Measurements from ENCODE around the gene CLDN18. TPM values are rescaled to one million over a fixed set of nuclear protein-coding genes. Genes with fewer than 3 reads are reported as not detected.

The CLDN18 gene
- total and polyA plus RNA-seq, 2 of the 8 experiments (the other 6 are each of a cell fraction or from before 2014, with no cell fraction given): not detected

GRCh38 chr3:138033202-138033691 is 23.3 kb downstream of the CLDN18 start:
- no peak overlapping the region for H2BK20ac ChIP-seq (ENCODE audit: low read length)
- DNase-seq (ENCODE audit: low read depth in 1 of 2, low spot score in 2 of 2): no peak
- H4K8ac ChIP-seq (ENCODE audit: extremely low read depth, insufficient read depth, low read length): no peak overlapping the region
- no peak overlapping the region for H3K4me3 ChIP-seq (ENCODE audit: extremely low read depth in 1 of 4, insufficient read depth in 2 of 4, low read depth in 3 of 4, low read length in 4 of 4)
- no peaks in the 10 kb centered on the region for H3K23me2 ChIP-seq (ENCODE audit: low read depth, low read length)
- H4K91ac ChIP-seq (replicated peaks; ENCODE audit: insufficient read length, low read length): no peak overlapping the region
- no peaks in the 10 kb centered on the region for H3K27me3 ChIP-seq (replicated peaks in 1 of 4; ENCODE audit: control insufficient read depth in 3 of 4, extremely low read depth in 1 of 4, insufficient read depth in 3 of 4, low read length in 3 of 4)
- H4K20me1 ChIP-seq (replicated peaks in 1 of 2; ENCODE audit: control insufficient read depth in 1 of 2, insufficient read depth in 2 of 2, low read length in 2 of 2): no peaks in the 10 kb centered on the region
- no peaks in the 10 kb centered on the region for H3K9me3 ChIP-seq (ENCODE audit: insufficient read depth in 2 of 2, low read depth in 1 of 2, low read length in 1 of 2)
- H3K79me1 ChIP-seq (ENCODE audit: low read depth, low read length): no peaks in the 10 kb centered on the region
- no peak overlapping the region for H2AFZ ChIP-seq (ENCODE audit: low read length)
- H4K5ac ChIP-seq (ENCODE audit: insufficient read length, low read depth, low read length): no peak overlapping the region
- no peak overlapping the region for H2AK5ac ChIP-seq (ENCODE audit: low read depth, low read length)
- H3K4me1 ChIP-seq (replicated peaks in 1 of 4; ENCODE audit: control insufficient read depth in 3 of 4, insufficient read depth in 4 of 4, low read length in 3 of 4): no peaks in the 10 kb centered on the region
- no peak overlapping the region for H2BK12ac ChIP-seq (ENCODE audit: low read depth, low read length)
- no peak overlapping the region for H3K4ac ChIP-seq (replicated peaks; ENCODE audit: insufficient read length, low read depth, low read length)
- H3K56ac ChIP-seq (replicated peaks; ENCODE audit: insufficient read length, low read depth, low read length): no peak overlapping the region
- no peak for TF ChIP-seq CEBPB (IDR thresholded peaks at IDR 0.05; ENCODE audit: low read depth, low read length)
- TF ChIP-seq CBX5 (IDR thresholded peaks at IDR 0.05; ENCODE audit: low read depth, low read length): no peak
- H3K14ac ChIP-seq (ENCODE audit: insufficient read length): no peak overlapping the region
- H3K4me2 ChIP-seq (ENCODE audit: insufficient read depth in 1 of 2, low read depth in 2 of 2, low read length in 2 of 2): no peak overlapping the region
- ChIA-PET POLR2A (ENCODE audit: partially characterized antibody) (no interaction called here), CTCF (ENCODE audit: partially characterized antibody) (interaction anchor here (1.0 to 1.3 kb wide), 3 partner anchors 18 to 154 kb away, joined by 3 to 5 read pairs (median 4); no protein-coding TSS in a partner anchor)
- H3K36me3 ChIP-seq (ENCODE audit: control insufficient read depth in 2 of 4, insufficient read depth in 4 of 4, low read length in 3 of 4): no peaks in the 10 kb centered on the region
- no peak overlapping the region for H3K27ac ChIP-seq (ENCODE audit: low read depth, low read length)
- 94% methylated on average over 2 of the region's 2 CpGs; no CpG with 5 or more reads in 1 of the 2 experiments for WGBS, 2 experiments (ENCODE audit: extremely low coverage in 1 of 2, insufficient coverage in 1 of 2, insufficient read length in 1 of 2, insufficient replicate concordance in 2 of 2, low coverage in 1 of 2, low lambda C conversion rate in 2 of 2, missing lambda C conversion rate in 1 of 2)
- no peak overlapping the region for H2BK120ac ChIP-seq (replicated peaks; ENCODE audit: low read depth, low read length)
- H2BK5ac ChIP-seq (ENCODE audit: low read depth, low read length): no peak overlapping the region
- no peak overlapping the region for H2BK15ac ChIP-seq (ENCODE audit: low read length)
- H3K79me2 ChIP-seq (ENCODE audit: control insufficient read depth in 1 of 2, insufficient read depth in 2 of 2, low read length in 2 of 2): no peaks in the 10 kb centered on the region
- no peak for FAIRE-seq
- no peak overlapping the region for H3K9ac ChIP-seq (replicated peaks in 1 of 4; ENCODE audit: extremely low read depth in 1 of 4, low read depth in 3 of 4, low read length in 3 of 4)
- no peak overlapping the region for H3K23ac ChIP-seq (ENCODE audit: insufficient read length)
- H3K18ac ChIP-seq (ENCODE audit: extremely low read depth, low read length): no peak overlapping the region
